HepG2 (cell line): ENCODE data around the gene LRRC25. TPM values are rescaled to one million over a fixed set of nuclear protein-coding genes. Genes with fewer than 3 reads are reported as not detected.

Source experiments
- ATF1 ChIP-seq: IDR thresholded peaks from 2 replicates; pipeline ENCODE4 v1.6.1; 2016; ENCODE audit warnings: mild to moderate bottlenecking, control low read depth
- FOXK1 ChIP-seq: sonication (generic); formaldehyde crosslinking; IDR thresholded peaks from 2 replicates; pipeline ENCODE4 v1.4.0; 2020; ENCODE audit warnings: low read depth, missing genetic modification reagents, borderline replicate concordance
- GTF2F1 ChIP-seq: fragments of 150-350 bp; IDR thresholded peaks from 2 replicates; pipeline ENCODE4 v1.6.1; 2014; ENCODE audit warnings: low read length
- HDAC1 ChIP-seq: sonication (generic); formaldehyde crosslinking; IDR thresholded peaks from 2 replicates; pipeline ENCODE4 v1.5.1; 2020; ENCODE audit warnings: mild to moderate bottlenecking, missing genetic modification reagents
- KDM5B ChIP-seq: sonication (generic); formaldehyde crosslinking; IDR thresholded peaks from 2 replicates; pipeline ENCODE4 v1.4.0; 2020; ENCODE audit warnings: missing genetic modification reagents, mild to moderate bottlenecking, borderline replicate concordance
- MBD4 ChIP-seq: IDR thresholded peaks from 2 replicates; pipeline ENCODE4 v1.6.1; 2012; ENCODE audit warnings: low read length, inconsistent platforms, borderline replicate concordance
- NKX3-1 ChIP-seq: sonication (generic); formaldehyde crosslinking; IDR thresholded peaks from 2 replicates; pipeline ENCODE4 v1.5.0; 2020; ENCODE audit warnings: missing genetic modification reagents
- NONO ChIP-seq, 2 experiments: fragments of 450-650 bp in 1 of 2; sonication (generic) in 1 of 2; formaldehyde crosslinking in 1 of 2; IDR thresholded peaks in 1 of 2; conservative IDR thresholded peaks in 1 of 2; 2 replicates each; pipeline versions ENCODE4 v1.6.1 to v1.8.0; 2017 to 2022; ENCODE audit warnings: mild to moderate bottlenecking in 1 of 2, missing genetic modification reagents in 1 of 2, moderate library complexity in 1 of 2
- PHF20 ChIP-seq: sonication (generic); formaldehyde crosslinking; IDR thresholded peaks from 2 replicates; pipeline ENCODE4 v1.5.0; 2020; ENCODE audit warnings: mild to moderate bottlenecking, missing genetic modification reagents
- SRY ChIP-seq: sonication (generic); formaldehyde crosslinking; IDR thresholded peaks from 2 replicates; pipeline ENCODE4 v1.8.0; 2022; ENCODE audit warnings: mild to moderate bottlenecking, missing genetic modification reagents
- ZMAT3 ChIP-seq: sonication (generic); formaldehyde crosslinking; conservative IDR thresholded peaks from 2 replicates; pipeline ENCODE4 v1.7.0; 2021; ENCODE audit warnings: missing genetic modification reagents
- ZNF451 ChIP-seq: sonication (generic); formaldehyde crosslinking; IDR thresholded peaks from 2 replicates; pipeline ENCODE4 v1.5.0; 2020; ENCODE audit warnings: mild to moderate bottlenecking, missing genetic modification reagents
- ZSCAN21 ChIP-seq: sonication (generic); formaldehyde crosslinking; IDR thresholded peaks from 2 replicates; pipeline ENCODE4 v1.8.0; 2022; ENCODE audit warnings: mild to moderate bottlenecking, missing genetic modification reagents, moderate library complexity, borderline replicate concordance
- polyA plus RNA-seq, 8 experiments: library from polyadenylated mRNA; depleted of rRNA in 3 of 8; stranded (reverse) in 7 of 8; unstranded in 1 of 8; fragments of >200 nt; fragmentation: Illumina TruSeq in 4 of 8; extraction: Trizol in 4 of 8; gene quantifications; 2 replicates each; pipeline versions ENCODE4 v1.2.1 to v1.2.3, GENCODE V29; 2011 to 2016; ENCODE audit warnings: low read depth in 4 of 8, missing spikeins in 1 of 8, mixed read lengths in 1 of 8; ENCODE audit not compliant: insufficient read depth in 1 of 8
- total RNA-seq, 5 experiments: library from RNA; depleted of rRNA; stranded (reverse); fragments of >200 nt; fragmentation: Illumina TruSeq; extraction: Trizol; gene quantifications; 2 replicates each; pipeline ENCODE4 v1.2.3, GENCODE V29; 2016; ENCODE audit warnings: low read depth in 1 of 5
- TF ChIP-seq, protein P1 (sequence below): sonication (generic); formaldehyde crosslinking; IDR thresholded peaks from 2 replicates; pipeline ENCODE4 v1.4.0; 2020; ENCODE audit warnings: missing genetic modification reagents
- TF ChIP-seq, protein P2 (sequence below): sonication (generic); formaldehyde crosslinking; conservative IDR thresholded peaks from 2 replicates; pipeline ENCODE4 v1.4.0; 2020; ENCODE audit warnings: mild to moderate bottlenecking, missing genetic modification reagents, moderate library complexity
- TF ChIP-seq, protein P3 (sequence below): sonication (generic); formaldehyde crosslinking; IDR thresholded peaks from 2 replicates; pipeline ENCODE4 v1.4.0; 2020; ENCODE audit warnings: missing genetic modification reagents, borderline replicate concordance
- TF ChIP-seq, protein P4 (sequence below): IDR thresholded peaks from 2 replicates; pipeline ENCODE4 v1.6.1; 2018; ENCODE audit warnings: missing genetic modification reagents
- TF ChIP-seq, protein P5 (sequence below): IDR thresholded peaks from 2 replicates; pipeline ENCODE4 v1.6.1; 2016; ENCODE audit warnings: mild to moderate bottlenecking, missing biosample characterization, missing genetic modification reagents

The LRRC25 gene
- total and polyA plus RNA-seq, 2 of the 13 experiments (the other 11 are each of a cell fraction or from before 2014, with no cell fraction given) = 0.13 to 0.53 TPM

DNA sequence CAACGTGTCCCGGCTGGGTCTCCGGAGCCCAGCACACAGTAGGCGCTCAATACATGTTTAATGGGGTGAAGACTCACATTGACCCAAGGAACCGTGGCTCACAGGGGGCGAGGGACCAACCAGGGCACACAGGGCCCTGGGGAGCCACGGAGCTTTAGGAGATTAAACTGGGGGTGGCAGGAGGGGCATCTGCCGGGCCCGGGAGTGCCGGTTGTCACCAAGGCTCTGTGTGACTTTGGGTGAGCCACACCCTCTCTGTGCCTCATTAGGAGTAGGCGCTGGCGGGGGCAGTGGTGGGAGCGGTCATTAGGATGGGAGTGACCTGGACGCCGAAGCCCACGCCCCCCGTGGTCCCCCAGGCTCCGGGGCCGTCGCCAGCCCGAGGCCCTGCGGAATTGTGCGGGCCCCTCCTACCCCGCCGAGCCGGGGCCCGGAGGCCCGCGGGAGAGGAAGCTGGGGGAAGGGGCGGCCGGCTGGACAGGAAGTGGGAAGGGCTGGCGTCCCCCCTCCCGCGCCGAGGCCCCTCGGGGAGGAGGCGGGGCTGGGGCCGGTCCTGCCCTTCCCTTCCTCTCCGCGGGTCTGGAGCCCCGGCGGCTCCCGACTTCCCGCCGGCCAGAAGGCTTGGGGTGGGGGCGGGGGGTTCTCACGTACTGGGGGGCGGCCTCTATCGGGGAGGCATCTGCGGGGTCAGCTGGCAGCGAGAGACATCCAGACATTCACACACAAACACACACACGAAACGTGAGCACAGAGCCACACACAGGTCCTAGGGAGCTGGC lies 20.0 kb upstream of the LRRC25 start (continued):
- peak; percentile 22; the same call in 1 of the 2 replicates for TF ChIP-seq FOXK1 (CRISPR knock-in tag)
- peak; percentile 49 for TF ChIP-seq HDAC1
- TF ChIP-seq, protein P1, sequence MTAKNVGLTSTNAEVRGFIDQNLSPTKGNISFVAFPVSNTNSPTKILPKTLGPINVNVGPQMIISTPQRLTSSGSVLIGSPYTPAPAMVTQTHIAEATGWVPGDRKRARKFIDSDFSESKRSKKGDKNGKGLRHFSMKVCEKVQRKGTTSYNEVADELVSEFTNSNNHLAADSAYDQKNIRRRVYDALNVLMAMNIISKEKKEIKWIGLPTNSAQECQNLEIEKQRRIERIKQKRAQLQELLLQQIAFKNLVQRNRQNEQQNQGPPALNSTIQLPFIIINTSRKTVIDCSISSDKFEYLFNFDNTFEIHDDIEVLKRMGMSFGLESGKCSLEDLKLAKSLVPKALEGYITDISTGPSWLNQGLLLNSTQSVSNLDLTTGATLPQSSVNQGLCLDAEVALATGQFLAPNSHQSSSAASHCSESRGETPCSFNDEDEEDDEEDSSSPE (CRISPR knock-in tag) = 0 out of 2 replicates have a peak, but pooled peaks have one; percentile 66
- TF ChIP-seq ATF1 (CRISPR knock-in tag) = no peak
- TF ChIP-seq, protein P2, sequence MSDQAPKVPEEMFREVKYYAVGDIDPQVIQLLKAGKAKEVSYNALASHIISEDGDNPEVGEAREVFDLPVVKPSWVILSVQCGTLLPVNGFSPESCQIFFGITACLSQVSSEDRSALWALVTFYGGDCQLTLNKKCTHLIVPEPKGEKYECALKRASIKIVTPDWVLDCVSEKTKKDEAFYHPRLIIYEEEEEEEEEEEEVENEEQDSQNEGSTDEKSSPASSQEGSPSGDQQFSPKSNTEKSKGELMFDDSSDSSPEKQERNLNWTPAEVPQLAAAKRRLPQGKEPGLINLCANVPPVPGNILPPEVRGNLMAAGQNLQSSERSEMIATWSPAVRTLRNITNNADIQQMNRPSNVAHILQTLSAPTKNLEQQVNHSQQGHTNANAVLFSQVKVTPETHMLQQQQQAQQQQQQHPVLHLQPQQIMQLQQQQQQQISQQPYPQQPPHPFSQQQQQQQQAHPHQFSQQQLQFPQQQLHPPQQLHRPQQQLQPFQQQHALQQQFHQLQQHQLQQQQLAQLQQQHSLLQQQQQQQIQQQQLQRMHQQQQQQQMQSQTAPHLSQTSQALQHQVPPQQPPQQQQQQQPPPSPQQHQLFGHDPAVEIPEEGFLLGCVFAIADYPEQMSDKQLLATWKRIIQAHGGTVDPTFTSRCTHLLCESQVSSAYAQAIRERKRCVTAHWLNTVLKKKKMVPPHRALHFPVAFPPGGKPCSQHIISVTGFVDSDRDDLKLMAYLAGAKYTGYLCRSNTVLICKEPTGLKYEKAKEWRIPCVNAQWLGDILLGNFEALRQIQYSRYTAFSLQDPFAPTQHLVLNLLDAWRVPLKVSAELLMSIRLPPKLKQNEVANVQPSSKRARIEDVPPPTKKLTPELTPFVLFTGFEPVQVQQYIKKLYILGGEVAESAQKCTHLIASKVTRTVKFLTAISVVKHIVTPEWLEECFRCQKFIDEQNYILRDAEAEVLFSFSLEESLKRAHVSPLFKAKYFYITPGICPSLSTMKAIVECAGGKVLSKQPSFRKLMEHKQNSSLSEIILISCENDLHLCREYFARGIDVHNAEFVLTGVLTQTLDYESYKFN (CRISPR knock-in tag) = peak; percentile 69
- TF ChIP-seq, protein P3, sequence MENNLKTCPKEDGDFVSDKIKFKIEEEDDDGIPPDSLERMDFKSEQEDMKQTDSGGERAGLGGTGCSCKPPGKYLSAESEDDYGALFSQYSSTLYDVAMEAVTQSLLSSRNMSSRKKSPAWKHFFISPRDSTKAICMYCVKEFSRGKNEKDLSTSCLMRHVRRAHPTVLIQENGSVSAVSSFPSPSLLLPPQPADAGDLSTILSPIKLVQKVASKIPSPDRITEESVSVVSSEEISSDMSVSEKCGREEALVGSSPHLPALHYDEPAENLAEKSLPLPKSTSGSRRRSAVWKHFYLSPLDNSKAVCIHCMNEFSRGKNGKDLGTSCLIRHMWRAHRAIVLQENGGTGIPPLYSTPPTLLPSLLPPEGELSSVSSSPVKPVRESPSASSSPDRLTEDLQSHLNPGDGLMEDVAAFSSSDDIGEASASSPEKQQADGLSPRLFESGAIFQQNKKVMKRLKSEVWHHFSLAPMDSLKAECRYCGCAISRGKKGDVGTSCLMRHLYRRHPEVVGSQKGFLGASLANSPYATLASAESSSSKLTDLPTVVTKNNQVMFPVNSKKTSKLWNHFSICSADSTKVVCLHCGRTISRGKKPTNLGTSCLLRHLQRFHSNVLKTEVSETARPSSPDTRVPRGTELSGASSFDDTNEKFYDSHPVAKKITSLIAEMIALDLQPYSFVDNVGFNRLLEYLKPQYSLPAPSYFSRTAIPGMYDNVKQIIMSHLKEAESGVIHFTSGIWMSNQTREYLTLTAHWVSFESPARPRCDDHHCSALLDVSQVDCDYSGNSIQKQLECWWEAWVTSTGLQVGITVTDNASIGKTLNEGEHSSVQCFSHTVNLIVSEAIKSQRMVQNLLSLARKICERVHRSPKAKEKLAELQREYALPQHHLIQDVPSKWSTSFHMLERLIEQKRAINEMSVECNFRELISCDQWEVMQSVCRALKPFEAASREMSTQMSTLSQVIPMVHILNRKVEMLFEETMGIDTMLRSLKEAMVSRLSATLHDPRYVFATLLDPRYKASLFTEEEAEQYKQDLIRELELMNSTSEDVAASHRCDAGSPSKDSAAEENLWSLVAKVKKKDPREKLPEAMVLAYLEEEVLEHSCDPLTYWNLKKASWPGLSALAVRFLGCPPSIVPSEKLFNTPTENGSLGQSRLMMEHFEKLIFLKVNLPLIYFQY = peak; percentile 63; the same call in 1 of the 2 replicates
- TF ChIP-seq MBD4 = no peak
- TF ChIP-seq GTF2F1 = no peak
- no peak for TF ChIP-seq NONO (IDR thresholded peaks at IDR 0.05)
- peak; percentile 20; the same call in 1 of the 2 replicates for TF ChIP-seq NONO (CRISPR knock-in tag; conservative IDR thresholded peaks at IDR 0.05)
- 0 out of 2 replicates have a peak, but pooled peaks have one; percentile 11 for TF ChIP-seq ZSCAN21
- TF ChIP-seq SRY (CRISPR knock-in tag) = no peak; the same call in 1 of the 2 replicates
- TF ChIP-seq, protein P4, sequence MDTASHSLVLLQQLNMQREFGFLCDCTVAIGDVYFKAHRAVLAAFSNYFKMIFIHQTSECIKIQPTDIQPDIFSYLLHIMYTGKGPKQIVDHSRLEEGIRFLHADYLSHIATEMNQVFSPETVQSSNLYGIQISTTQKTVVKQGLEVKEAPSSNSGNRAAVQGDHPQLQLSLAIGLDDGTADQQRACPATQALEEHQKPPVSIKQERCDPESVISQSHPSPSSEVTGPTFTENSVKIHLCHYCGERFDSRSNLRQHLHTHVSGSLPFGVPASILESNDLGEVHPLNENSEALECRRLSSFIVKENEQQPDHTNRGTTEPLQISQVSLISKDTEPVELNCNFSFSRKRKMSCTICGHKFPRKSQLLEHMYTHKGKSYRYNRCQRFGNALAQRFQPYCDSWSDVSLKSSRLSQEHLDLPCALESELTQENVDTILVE (CRISPR knock-in tag) = peak; percentile 58; the same call in 1 of the 2 replicates
- peak; percentile 27; the same call in 1 of the 2 replicates for TF ChIP-seq KDM5B (CRISPR knock-in tag)
- TF ChIP-seq PHF20 (CRISPR knock-in tag) = peak; percentile 67
- TF ChIP-seq, protein P5, sequence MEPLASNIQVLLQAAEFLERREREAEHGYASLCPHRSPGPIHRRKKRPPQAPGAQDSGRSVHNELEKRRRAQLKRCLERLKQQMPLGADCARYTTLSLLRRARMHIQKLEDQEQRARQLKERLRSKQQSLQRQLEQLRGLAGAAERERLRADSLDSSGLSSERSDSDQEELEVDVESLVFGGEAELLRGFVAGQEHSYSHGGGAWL (CRISPR knock-in tag) = peak; percentile 56; the same call in 1 of the 2 replicates
- peak; percentile 63; the same call in 1 of the 2 replicates for TF ChIP-seq ZNF451 (CRISPR knock-in tag)
- TF ChIP-seq NKX3-1 (CRISPR knock-in tag) = 0 out of 2 replicates have a peak, but pooled peaks have one; percentile 45
- TF ChIP-seq ZMAT3 (CRISPR knock-in tag) = 0 out of 2 replicates have a peak, but pooled peaks have one; percentile 38
